K562 (cell line): Measurements from ENCODE around the gene POLR3GL. TPM values are rescaled to one million over a fixed set of nuclear protein-coding genes. Genes with fewer than 3 reads are reported as not detected.
A peak's percentile ranks its signal among the peaks of the same experiment; 100 is the strongest.
"Not testable (repeated sequence)": the region's sequence is repeated elsewhere in the genome, so short reads cannot be mapped to it uniquely, and the experiment has no call there.

Experiments used
- ATF1 ChIP-seq, 2 experiments: fragments of 450-650 bp in 1 of 2; IDR thresholded peaks; 2 replicates each; pipeline ENCODE4 v1.6.1; 2016; ENCODE audit warnings: missing compliant biosample characterization in 1 of 2, missing genetic modification characterization in 1 of 2
- ATF7 ChIP-seq: fragments of 450-650 bp; IDR thresholded peaks from 2 replicates; pipeline ENCODE4 v1.7.1; 2014; ENCODE audit warnings: mild to moderate bottlenecking, moderate library complexity
- BCL6 ChIP-seq: fragments of 250-450 bp; sonication (Bioruptor Pico); IDR thresholded peaks from 2 replicates; pipeline ENCODE4 v1.4.0; 2020
- CBFB ChIP-seq: sonication (generic); formaldehyde crosslinking; IDR thresholded peaks from 2 replicates; pipeline ENCODE4 v1.4.0; 2020; ENCODE audit warnings: mild to moderate bottlenecking, missing genetic modification reagents
- CLOCK ChIP-seq: fragments of 250-450 bp; sonication (Bioruptor Pico); IDR thresholded peaks from 2 replicates; pipeline ENCODE4 v1.4.0; 2020; ENCODE audit warnings: mild to moderate bottlenecking, moderate library complexity, borderline replicate concordance
- CREB1 ChIP-seq, 2 experiments: sonication (generic) in 1 of 2; formaldehyde crosslinking in 1 of 2; IDR thresholded peaks; 2 replicates each; pipeline versions ENCODE4 v1.6.1 to v1.8.0; 2012 to 2022; ENCODE audit warnings: inconsistent platforms in 1 of 2, mild to moderate bottlenecking in 1 of 2, missing genetic modification reagents in 1 of 2, moderate library complexity in 1 of 2
- CXXC5 ChIP-seq: fragments of 250-450 bp; sonication (Bioruptor Pico); IDR thresholded peaks from 2 replicates; pipeline ENCODE4 v1.8.0; 2022; ENCODE audit warnings: inconsistent platforms, mild to moderate bottlenecking, moderate library complexity
- EP300 ChIP-seq: IDR thresholded peaks from 2 replicates; pipeline ENCODE4 v1.6.1; 2012; ENCODE audit warnings: low read length, improper control_type of control experiment
- ERF ChIP-seq: fragments of 450-650 bp; formaldehyde crosslinking; IDR thresholded peaks from 2 replicates; pipeline ENCODE4 v1.4.0; 2020; ENCODE audit warnings: mild to moderate bottlenecking, mixed read lengths
- ETV6 ChIP-seq, 3 experiments: fragments of 150-350 bp in 1 of 3; sonication (generic) in 1 of 3; formaldehyde crosslinking in 1 of 3; IDR thresholded peaks; 2 replicates each; pipeline versions ENCODE4 v1.6.1 to v1.8.0; 2014 to 2022; ENCODE audit warnings: borderline replicate concordance in 2 of 3, low read depth in 2 of 3, antibody characterized with exemption in 1 of 3, low read length in 1 of 3, mild to moderate bottlenecking in 1 of 3, missing genetic modification reagents in 1 of 3
- GATA2 ChIP-seq: sonication (generic); formaldehyde crosslinking; IDR thresholded peaks from 2 replicates; pipeline ENCODE4 v1.4.0; 2020; ENCODE audit warnings: mild to moderate bottlenecking, missing genetic modification reagents
- HDAC1 ChIP-seq, 2 experiments: fragments of 450-650 bp; IDR thresholded peaks; 2 replicates each; pipeline ENCODE4 v1.6.1; 2016 to 2017; ENCODE audit warnings: inconsistent platforms in 1 of 2, mild to moderate bottlenecking in 1 of 2, moderate library complexity in 1 of 2
- ID3 ChIP-seq, 2 experiments: fragments of 250-450 bp in 1 of 2; fragments of 450-650 bp in 1 of 2; sonication (Bioruptor Pico) in 1 of 2; IDR thresholded peaks; 2 replicates each; pipeline versions ENCODE4 v1.6.1 to v1.8.0; 2016 to 2021; ENCODE audit warnings: mild to moderate bottlenecking in 2 of 2, moderate library complexity in 2 of 2, missing compliant biosample characterization in 1 of 2, missing genetic modification characterization in 1 of 2
- MBD2 ChIP-seq: sonication (generic); IDR thresholded peaks from 2 replicates; pipeline ENCODE4 v1.6.1; 2016; ENCODE audit warnings: low read depth, borderline replicate concordance
- MEF2D ChIP-seq: conservative IDR thresholded peaks from 2 replicates; pipeline ENCODE4 v1.6.1; 2016; ENCODE audit warnings: low read depth, missing genetic modification characterization, missing compliant biosample characterization
- MEIS2 ChIP-seq: fragments of 450-650 bp; IDR thresholded peaks from 2 replicates; pipeline ENCODE4 v1.6.1; 2014; ENCODE audit warnings: mild to moderate bottlenecking; ENCODE audit not compliant: partially characterized antibody
- MTA1 ChIP-seq: fragments of 450-650 bp; IDR thresholded peaks from 2 replicates; pipeline ENCODE4 v1.6.1; 2017; ENCODE audit warnings: borderline replicate concordance
- PML ChIP-seq: IDR thresholded peaks from 2 replicates; pipeline ENCODE4 v1.6.1; 2012; ENCODE audit warnings: low read length, inconsistent platforms
- RNF2 ChIP-seq: sonication (generic); IDR thresholded peaks from 2 replicates; pipeline ENCODE4 v1.6.1; 2016
- RUNX1 ChIP-seq: sonication (generic); IDR thresholded peaks from 2 replicates; pipeline ENCODE4 v1.6.1; 2016; ENCODE audit warnings: antibody characterized with exemption, low read depth
- TFAP4 ChIP-seq: sonication (generic); formaldehyde crosslinking; IDR thresholded peaks from 2 replicates; pipeline ENCODE4 v1.8.0; 2022; ENCODE audit warnings: missing genetic modification reagents, mild to moderate bottlenecking, moderate library complexity, borderline replicate concordance
- TOE1 ChIP-seq, 2 experiments: fragments of 450-650 bp in 1 of 2; sonication (generic) in 1 of 2; formaldehyde crosslinking in 1 of 2; IDR thresholded peaks; 2 replicates each; pipeline versions ENCODE4 v1.7.1 to v1.8.0; 2016 to 2022; ENCODE audit warnings: borderline replicate concordance in 2 of 2, mild to moderate bottlenecking in 2 of 2, antibody characterized with exemption in 1 of 2, inconsistent platforms in 1 of 2, low read depth in 1 of 2, missing genetic modification reagents in 1 of 2, moderate library complexity in 1 of 2
- TRIM24 ChIP-seq, 2 experiments: fragments of 450-650 bp; IDR thresholded peaks; 2 replicates each; pipeline ENCODE4 v1.6.1; 2016
- ZEB2 ChIP-seq: fragments of 450-650 bp; IDR thresholded peaks from 2 replicates; pipeline ENCODE4 v1.6.1; 2016
- ZNF583 ChIP-seq: fragments of 250-450 bp; sonication (Bioruptor Pico); IDR thresholded peaks from 2 replicates; pipeline ENCODE4 v1.4.0; 2020
- polyA plus RNA-seq, 8 experiments: library from polyadenylated mRNA; depleted of rRNA in 4 of 8; stranded (reverse) in 5 of 8; unstranded in 3 of 8; fragments of >200 nt; fragmentation: Nextera tagmentation in 2 of 8; fragmentation: Illumina TruSeq in 1 of 8; extraction: Ambion mirVana in 2 of 8; extraction: Trizol in 1 of 8; gene quantifications; 2 replicates each; pipeline versions ENCODE4 v1.2.1 to v1.2.3, GENCODE V29; 2011 to 2014; ENCODE audit warnings: inconsistent platforms in 1 of 8, missing spikeins in 1 of 8
- total RNA-seq, 7 experiments: library from RNA; depleted of rRNA in 6 of 7; stranded (reverse); fragments of >200 nt in 6 of 7; fragmentation: Illumina TruSeq in 2 of 7; extraction: Trizol in 2 of 7; gene quantifications; 2 replicates each; pipeline versions ENCODE4 v1.2.1 to v1.2.3, GENCODE V29; 2011 to 2021; ENCODE audit warnings: low replicate concordance in 1 of 7

The POLR3GL gene
- total and polyA plus RNA-seq, 9 of the 15 experiments (the other 6 are each of a cell fraction or from before 2014, with no cell fraction given) = 14.6 to 48.4 (median 38.2) TPM

- TF ChIP-seq ATF7 (peak; percentile 76), TRIM24 (IDR thresholded peaks at IDR 0.05) (peak; percentile 77 to 85; a peak in 3 of 4 replicates), PML (peak; percentile 92), ERF (CRISPR knock-in tag) (peak; percentile 42; the same call in 1 of the 2 replicates), MTA1 (peak; percentile 86), ID3 (tag; IDR thresholded peaks at IDR 0.05) (peak; percentile 86), RUNX1 (peak; percentile 82; the same call in 1 of the 2 replicates), BCL6 (CRISPR knock-in tag) (peak; percentile 14; the same call in 1 of the 2 replicates), ETV6 (IDR thresholded peaks at IDR 0.05; ENCODE audit: borderline replicate concordance in 1 of 2, low read depth in 2 of 2, low read length in 1 of 2) (peak in 1 of 2 experiments; percentile 77; a peak in 2 of 4 replicates), TFAP4 (CRISPR knock-in tag) (peak; percentile 82), ATF1 (tag; IDR thresholded peaks at IDR 0.05) (peak; percentile 66), GATA2 (CRISPR knock-in tag) (peak; percentile 89), CXXC5 (CRISPR knock-in tag) (peak; percentile 98), MBD2 (peak; percentile 67; the same call in 1 of the 2 replicates), ZEB2 (peak; percentile 99), EP300 (peak; percentile 74), CLOCK (peak; percentile 7; the same call in 1 of the 2 replicates), MEF2D (peak; percentile 70), CBFB (CRISPR knock-in tag) (peak; percentile 82), ZNF583 (CRISPR knock-in tag) (0 out of 2 replicates have a peak, but pooled peaks have one; percentile 33), RNF2 (peak; percentile 87), TOE1 (IDR thresholded peaks at IDR 0.05; ENCODE audit: borderline replicate concordance) (0 out of 2 replicates have a peak, but pooled peaks have one; percentile 53), MEIS2 (peak; percentile 64), CREB1 (IDR thresholded peaks at IDR 0.05) (peak; percentile 39; the same call in 1 of the 2 replicates), CREB1 (CRISPR knock-in tag; IDR thresholded peaks at IDR 0.05) (peak; percentile 58; the same call in 1 of the 2 replicates), HDAC1 (IDR thresholded peaks at IDR 0.05) (peak in 1 of 2 experiments; percentile 96; a peak in 2 of 4 replicates)
- TF ChIP-seq ID3 (CRISPR knock-in tag; IDR thresholded peaks at IDR 0.05); ETV6 (CRISPR knock-in tag; IDR thresholded peaks at IDR 0.05; ENCODE audit: borderline replicate concordance); ATF1 (CRISPR knock-in tag; IDR thresholded peaks at IDR 0.05); TOE1 (CRISPR knock-in tag; IDR thresholded peaks at IDR 0.05; ENCODE audit: borderline replicate concordance, low read depth): not testable (repeated sequence)
Observed at GRCh38 chr1:145932522-145933009, 31.9 kb upstream of the POLR3GL start (continued).
